ENCODE data around the gene ODC1. TPM values are rescaled to one million over a fixed set of nuclear protein-coding genes. Genes with fewer than 3 reads are reported as not detected.

Gene ODC1
- total RNA-seq, 1 donor = 109 TPM

GRCh38 chr2:10406491-10407188, 41.5 kb downstream of the ODC1 start:
- Histone ChIP-seq H3K36me3 (ENCODE audit: insufficient read depth, low read length) (no peaks in the 10 kb centered on the region), H3K79me2 (ENCODE audit: insufficient read depth, low read length) (peaks cover 38% of the 10 kb centered on the region), H4K20me1 (ENCODE audit: insufficient read depth, low read length) (peaks cover 10% of the 10 kb centered on the region), H3K27me3 (ENCODE audit: insufficient read depth, low read length) (no peaks in the 10 kb centered on the region), H3K4me2 (ENCODE audit: insufficient read depth, low read length) (no peak overlapping the region), H3K4me3 (ENCODE audit: insufficient read depth, low read length) (no peak overlapping the region), H2AFZ (ENCODE audit: low read length) (no peak overlapping the region), H3K9me3 (ENCODE audit: low read depth, low read length) (no peaks in the 10 kb centered on the region), H3K27ac (ENCODE audit: low read depth, low read length) (peak overlapping the region; percentile 73), H3K4me1 (ENCODE audit: insufficient read depth, low read length) (peaks cover 66% of the 10 kb centered on the region)
- DNase-seq (ENCODE audit: insufficient read length, low spot score, missing footprints) = no peak
- no peak for TF ChIP-seq CTCF (IDR thresholded peaks at IDR 0.05; ENCODE audit: extremely low read depth, low read depth, low read length)

- Histone ChIP-seq H3K4me1 (ENCODE audit: insufficient read depth, low read length) (peaks cover 66% of the 10 kb centered on the region), H3K27ac (ENCODE audit: low read depth, low read length) (peak overlapping the region; percentile 73), H2AFZ (ENCODE audit: low read length) (no peak overlapping the region), H3K9me3 (ENCODE audit: low read depth, low read length) (no peaks in the 10 kb centered on the region), H4K20me1 (ENCODE audit: insufficient read depth, low read length) (peaks cover 10% of the 10 kb centered on the region), H3K27me3 (ENCODE audit: insufficient read depth, low read length) (no peaks in the 10 kb centered on the region), H3K36me3 (ENCODE audit: insufficient read depth, low read length) (no peaks in the 10 kb centered on the region), H3K4me2 (ENCODE audit: insufficient read depth, low read length) (peak overlapping the region; percentile 59), H3K79me2 (ENCODE audit: insufficient read depth, low read length) (peaks cover 43% of the 10 kb centered on the region), H3K4me3 (ENCODE audit: insufficient read depth, low read length) (no peak overlapping the region)
- no peak for TF ChIP-seq CTCF (IDR thresholded peaks at IDR 0.05; ENCODE audit: extremely low read depth, low read depth, low read length)
- DNase-seq (ENCODE audit: insufficient read length, low spot score, missing footprints) = no peak
Measured at GRCh38 chr2:10406016-10406415, 42.1 kb downstream of the ODC1 start.

- peak; percentile 99 for DNase-seq (ENCODE audit: insufficient read length, low spot score, missing footprints)
- Histone ChIP-seq H3K4me1 (ENCODE audit: insufficient read depth, low read length) (peaks cover 66% of the 10 kb centered on the region), H3K4me3 (ENCODE audit: insufficient read depth, low read length) (peak overlapping the region; percentile 13), H3K36me3 (ENCODE audit: insufficient read depth, low read length) (no peaks in the 10 kb centered on the region), H3K9me3 (ENCODE audit: low read depth, low read length) (no peaks in the 10 kb centered on the region), H3K4me2 (ENCODE audit: insufficient read depth, low read length) (peak overlapping the region; percentile 62), H2AFZ (ENCODE audit: low read length) (no peak overlapping the region), H4K20me1 (ENCODE audit: insufficient read depth, low read length) (peaks cover 14% of the 10 kb centered on the region), H3K27ac (ENCODE audit: low read depth, low read length) (peak overlapping the region; percentile 73), H3K27me3 (ENCODE audit: insufficient read depth, low read length) (no peaks in the 10 kb centered on the region), H3K79me2 (ENCODE audit: insufficient read depth, low read length) (peaks cover 47% of the 10 kb centered on the region)
- TF ChIP-seq CTCF (IDR thresholded peaks at IDR 0.05; ENCODE audit: extremely low read depth, low read depth, low read length) = no peak
Measured at GRCh38 chr2:10405448-10405847, 42.7 kb downstream of the ODC1 start.

- Histone ChIP-seq H2AFZ (ENCODE audit: low read length) (no peak overlapping the region), H3K27ac (ENCODE audit: low read depth, low read length) (peak overlapping the region; percentile 73), H4K20me1 (ENCODE audit: insufficient read depth, low read length) (peaks cover 12% of the 10 kb centered on the region), H3K9me3 (ENCODE audit: low read depth, low read length) (no peaks in the 10 kb centered on the region), H3K36me3 (ENCODE audit: insufficient read depth, low read length) (no peaks in the 10 kb centered on the region), H3K4me3 (ENCODE audit: insufficient read depth, low read length) (peak overlapping the region; percentile 13), H3K79me2 (ENCODE audit: insufficient read depth, low read length) (peaks cover 52% of the 10 kb centered on the region), H3K4me1 (ENCODE audit: insufficient read depth, low read length) (peaks cover 66% of the 10 kb centered on the region), H3K4me2 (ENCODE audit: insufficient read depth, low read length) (peak overlapping the region; percentile 62), H3K27me3 (ENCODE audit: insufficient read depth, low read length) (no peaks in the 10 kb centered on the region)
- DNase-seq (ENCODE audit: insufficient read length, low spot score, missing footprints) = peak; percentile 87
- no peak for TF ChIP-seq CTCF (IDR thresholded peaks at IDR 0.05; ENCODE audit: extremely low read depth, low read depth, low read length)
Measured at GRCh38 chr2:10404324-10405143, 43.6 kb downstream of the ODC1 start.

Data from osteoblast (primary cell).